Measurements from ENCODE around the gene MIDN. TPM values are rescaled to one million over a fixed set of nuclear protein-coding genes. Genes with fewer than 3 reads are reported as not detected.
A peak's percentile ranks its signal among the peaks of the same experiment; 100 is the strongest.

MIDN gene
- total RNA-seq, 1 experiment from 2014 or later: 9.1 TPM

- Histone ChIP-seq H3K36me3 (0 out of 2 replicates have a peak, but pooled peaks cover 3% of the 10 kb centered on the region), H3K4me3 (no peak overlapping the region), H3K4me1 (peaks cover 5% of the 10 kb centered on the region; the same call in 1 of the 2 replicates), H3K9me3 (replicated peaks) (no peaks in the 10 kb centered on the region), H3K27ac (no peak overlapping the region), H3K27me3 (no peaks in the 10 kb centered on the region)
- DNase-seq: no peak
Observed at GRCh38 chr19:1214862-1215731, 33.3 kb upstream of the MIDN start.

GRCh38 chr19:1216756-1217155, 31.6 kb upstream of the MIDN start:
- H3K27me3 ChIP-seq: no peaks in the 10 kb centered on the region
- DNase-seq: no peak
- no peak overlapping the region for H3K27ac ChIP-seq
- no peak overlapping the region for H3K4me3 ChIP-seq
- H3K9me3 ChIP-seq (replicated peaks): no peaks in the 10 kb centered on the region
- peaks cover 5% of the 10 kb centered on the region; the same call in 1 of the 2 replicates for H3K4me1 ChIP-seq
- H3K36me3 ChIP-seq: 0 out of 2 replicates have a peak, but pooled peaks cover 3% of the 10 kb centered on the region

GRCh38 chr19:1217366-1217765, 31.0 kb upstream of the MIDN start:
- peak; percentile 48 to 61 for DNase-seq
- Histone ChIP-seq H3K4me3 (no peak overlapping the region), H3K4me1 (peaks cover 5% of the 10 kb centered on the region; the same call in 1 of the 2 replicates), H3K27me3 (no peaks in the 10 kb centered on the region), H3K36me3 (0 out of 2 replicates have a peak, but pooled peaks cover 1% of the 10 kb centered on the region), H3K27ac (no peak overlapping the region), H3K9me3 (replicated peaks) (no peaks in the 10 kb centered on the region)

- no peaks in the 10 kb centered on the region for H3K27me3 ChIP-seq
- no peak overlapping the region for H3K4me3 ChIP-seq
- no peaks in the 10 kb centered on the region for H3K9me3 ChIP-seq (replicated peaks)
- peaks cover 5% of the 10 kb centered on the region; the same call in 1 of the 2 replicates for H3K4me1 ChIP-seq
- no peak for DNase-seq
- no peak overlapping the region for H3K27ac ChIP-seq
- no peaks in the 10 kb centered on the region; the same call in 1 of the 2 replicates for H3K36me3 ChIP-seq
Observed at GRCh38 chr19:1218751-1219567, 29.4 kb upstream of the MIDN start.

- H3K27ac ChIP-seq: no peak overlapping the region
- no peak overlapping the region for H3K4me3 ChIP-seq
- no peaks in the 10 kb centered on the region for H3K27me3 ChIP-seq
- H3K9me3 ChIP-seq (replicated peaks): no peaks in the 10 kb centered on the region
- peaks cover 5% of the 10 kb centered on the region; the same call in 1 of the 2 replicates for H3K4me1 ChIP-seq
- H3K36me3 ChIP-seq: no peaks in the 10 kb centered on the region; the same call in 1 of the 2 replicates
- no peak for DNase-seq
Observed at GRCh38 chr19:1219786-1220476, 28.5 kb upstream of the MIDN start.

GRCh38 chr19:1220477-1220930, 27.9 kb upstream of the MIDN start:
- Histone ChIP-seq H3K27me3 (no peaks in the 10 kb centered on the region), H3K36me3 (no peaks in the 10 kb centered on the region; the same call in 1 of the 2 replicates), H3K9me3 (replicated peaks) (no peaks in the 10 kb centered on the region), H3K4me3 (no peak overlapping the region), H3K27ac (no peak overlapping the region), H3K4me1 (peaks cover 5% of the 10 kb centered on the region; the same call in 1 of the 2 replicates)
- no peak for DNase-seq

- Histone ChIP-seq H3K4me1 (peaks cover 5% of the 10 kb centered on the region; the same call in 1 of the 2 replicates), H3K27ac (no peak overlapping the region), H3K9me3 (replicated peaks) (no peaks in the 10 kb centered on the region), H3K4me3 (no peak overlapping the region), H3K27me3 (no peaks in the 10 kb centered on the region), H3K36me3 (peaks cover 2% of the 10 kb centered on the region; the same call in 1 of the 2 replicates)
- DNase-seq: no peak
Observed at GRCh38 chr19:1220976-1221903, 27.1 kb upstream of the MIDN start.

GRCh38 chr19:1221904-1222255, 26.5 kb upstream of the MIDN start:
- DNase-seq: no peak
- Histone ChIP-seq H3K9me3 (replicated peaks) (no peaks in the 10 kb centered on the region), H3K4me3 (no peak overlapping the region), H3K36me3 (peaks cover 8% of the 10 kb centered on the region), H3K4me1 (peaks cover 3% of the 10 kb centered on the region; the same call in 1 of the 2 replicates), H3K27ac (no peak overlapping the region), H3K27me3 (no peaks in the 10 kb centered on the region)

- Histone ChIP-seq H3K36me3 (peaks cover 13% of the 10 kb centered on the region), H3K4me3 (no peak overlapping the region), H3K27ac (no peak overlapping the region), H3K4me1 (no peaks in the 10 kb centered on the region; the same call in 1 of the 2 replicates), H3K9me3 (replicated peaks) (no peaks in the 10 kb centered on the region), H3K27me3 (no peaks in the 10 kb centered on the region)
- DNase-seq: no peak
Observed at GRCh38 chr19:1222394-1222793, 26.0 kb upstream of the MIDN start.

GRCh38 chr19:1223018-1223855, 25.1 kb upstream of the MIDN start:
- no peak overlapping the region for H3K27ac ChIP-seq
- no peak overlapping the region for H3K4me3 ChIP-seq
- no peaks in the 10 kb centered on the region for H3K9me3 ChIP-seq (replicated peaks)
- DNase-seq: peak; percentile 55 to 67
- no peaks in the 10 kb centered on the region for H3K4me1 ChIP-seq
- peaks cover 20% of the 10 kb centered on the region for H3K36me3 ChIP-seq
- H3K27me3 ChIP-seq: no peaks in the 10 kb centered on the region

- no peak overlapping the region for H3K27ac ChIP-seq
- no peak overlapping the region for H3K4me3 ChIP-seq
- H3K27me3 ChIP-seq: no peaks in the 10 kb centered on the region
- H3K4me1 ChIP-seq: no peaks in the 10 kb centered on the region
- DNase-seq: no peak
- no peaks in the 10 kb centered on the region for H3K9me3 ChIP-seq (replicated peaks)
- H3K36me3 ChIP-seq: peaks cover 20% of the 10 kb centered on the region
Observed at GRCh38 chr19:1224047-1224825, 24.1 kb upstream of the MIDN start.

- Histone ChIP-seq H3K27ac (no peak overlapping the region), H3K9me3 (replicated peaks) (no peaks in the 10 kb centered on the region), H3K27me3 (no peaks in the 10 kb centered on the region), H3K4me1 (no peaks in the 10 kb centered on the region), H3K4me3 (no peak overlapping the region), H3K36me3 (peaks cover 20% of the 10 kb centered on the region)
- DNase-seq: no peak
Observed at GRCh38 chr19:1224847-1225246, 23.5 kb upstream of the MIDN start.
